GM13976 (cell line): ENCODE data around the gene PPIF.

Source experiments
- DNase-seq: peaks from one replicate; pipeline ENCODE4 v3.0.0; 2012; ENCODE audit warnings: low spot score
- CTCF ChIP-seq: IDR thresholded peaks from 2 replicates; pipeline ENCODE4 v1.5.1; 2012; ENCODE audit warnings: borderline replicate concordance, mild to moderate bottlenecking; ENCODE audit not compliant: insufficient read depth; ENCODE audit errors: extremely low read depth, missing control alignments, control extremely low read depth
- in situ Hi-C: fragments of 300-500 bp; cut with MboI; formaldehyde crosslinking; loops from one replicate; pipeline ENCODE4 v1.12.0; 2022; ENCODE audit warnings: low sequenced_read_pairs, mixed read lengths, inconsistent platforms; ENCODE audit not compliant: unreplicated experiment

Gene PPIF

GRCh38 chr10:79353726-79354125, 6.5 kb downstream of the PPIF start:
- no peak for TF ChIP-seq CTCF
- peak; percentile 20 for DNase-seq
- in situ Hi-C loops: no loop called here

- in situ Hi-C loops: no loop called here
- peak; percentile 36 for DNase-seq
- no peak for TF ChIP-seq CTCF
These were observed 6.9 kb downstream of the PPIF start for GRCh38 chr10:79354141-79354540.

- no peak for TF ChIP-seq CTCF
- no peak for DNase-seq
- in situ Hi-C loops: no loop called here
These were observed 7.3 kb downstream of the PPIF start for GRCh38 chr10:79354615-79355014.

DNA sequence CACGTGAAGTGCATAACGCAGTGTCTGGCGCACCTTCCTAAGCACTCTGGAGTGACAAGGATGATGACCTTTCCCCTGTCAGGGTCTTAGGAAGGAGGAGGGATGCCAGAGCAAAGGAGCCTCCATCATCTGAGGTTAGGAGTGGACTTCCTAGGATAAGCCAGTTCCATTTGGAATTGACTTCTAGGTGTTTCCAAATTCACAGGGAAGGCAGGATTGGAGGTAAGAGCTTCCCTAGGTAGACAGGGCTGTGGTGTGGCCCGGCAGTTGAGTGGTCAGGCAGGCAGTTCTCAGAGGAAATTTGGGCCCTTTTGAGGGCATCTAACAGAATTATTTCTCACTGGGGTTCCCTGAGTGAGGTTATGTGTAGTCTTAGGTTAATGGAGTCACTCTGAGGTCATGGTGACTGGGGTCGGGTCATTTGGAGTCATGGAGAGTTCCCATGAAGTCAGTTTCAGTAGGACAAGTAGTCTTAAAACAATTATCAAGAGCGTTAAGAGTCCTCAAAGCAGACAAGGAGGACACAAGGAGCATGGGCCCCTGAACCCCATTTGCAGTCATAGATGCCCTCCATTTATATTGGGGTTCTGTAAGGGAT, 8.2 kb downstream of the PPIF start:
- DNase-seq: peak; percentile 11

GRCh38 chr10:79356104-79356503, 8.8 kb downstream of the PPIF start:
- in situ Hi-C loops: no loop called here
- peak; percentile 26 for DNase-seq
- no peak for TF ChIP-seq CTCF

More for the DNA sequence above, 8.2 kb downstream of the PPIF start:
- in situ Hi-C loops: no loop called here
- TF ChIP-seq CTCF: no peak

DNA sequence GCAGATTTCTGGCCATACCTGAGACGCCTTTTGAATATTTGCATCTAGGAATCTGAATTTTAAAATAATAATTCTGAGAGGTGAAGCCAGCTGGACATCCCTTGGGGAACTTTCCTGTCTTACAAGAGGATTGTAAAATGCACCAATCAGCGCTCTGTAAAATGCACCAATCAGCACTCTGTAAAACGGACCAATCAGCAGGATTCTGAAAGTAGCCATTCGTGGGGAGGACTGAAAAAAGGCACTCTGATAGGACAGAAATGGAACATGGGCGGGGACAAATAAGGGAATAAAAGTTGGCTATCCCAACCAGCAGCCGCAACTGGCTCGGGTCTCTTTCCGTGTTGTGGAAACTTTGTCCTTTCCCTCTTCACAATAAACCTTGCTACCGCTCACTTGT, 9.9 kb downstream of the PPIF start:
- no peak for TF ChIP-seq CTCF
- DNase-seq: no peak
- in situ Hi-C loops: no loop called here
